Smooth muscle cell (in vitro differentiated cells): ENCODE measurements around the gene OR51B4. TPM values are rescaled to one million over a fixed set of nuclear protein-coding genes. Genes with fewer than 3 reads are reported as not detected.
"Not testable (repeated sequence)": the region's sequence is repeated elsewhere in the genome, so short reads cannot be mapped to it uniquely, and the experiment has no call there.

Source experiments
- DNase-seq: peaks from one replicate; lab custom pipeline; 2025; ENCODE audit not compliant: unreplicated experiment; lab: John Stamatoyannopoulos, UW
- H2AFZ ChIP-seq: fragments of 200-600 bp; sonication (generic); 2 replicates; pipeline ENCODE4 v1.6.0; 2016; ENCODE audit warnings: antibody characterized with exemption, low read depth, mild to moderate bottlenecking
- H3F3A ChIP-seq: fragments of 200-600 bp; sonication (generic); 2 replicates; pipeline ENCODE4 v1.6.0; 2017; ENCODE audit warnings: antibody characterized with exemption, low read depth
- H3K27ac ChIP-seq: fragments of 200-600 bp; sonication (generic); 2 replicates; pipeline ENCODE4 v1.5.1; 2016; ENCODE audit warnings: low read depth, mild to moderate bottlenecking
- H3K27me3 ChIP-seq: fragments of 200-600 bp; sonication (generic); 2 replicates; pipeline ENCODE4 v1.6.1; 2016; ENCODE audit warnings: low read depth, mild to moderate bottlenecking
- H3K36me3 ChIP-seq: fragments of 200-600 bp; sonication (generic); 2 replicates; pipeline ENCODE4 v1.5.1; 2016; ENCODE audit warnings: low read depth
- H3K4me1 ChIP-seq: fragments of 200-600 bp; sonication (generic); 2 replicates; pipeline ENCODE4 v1.5.1; 2016; ENCODE audit warnings: low read depth
- H3K4me2 ChIP-seq: fragments of 200-600 bp; sonication (generic); 2 replicates; pipeline ENCODE4 v1.6.0; 2016; ENCODE audit warnings: mild to moderate bottlenecking
- H3K4me3 ChIP-seq: fragments of 200-600 bp; sonication (generic); 2 replicates; pipeline ENCODE4 v1.5.1; 2016; ENCODE audit warnings: mild to moderate bottlenecking
- H3K79me2 ChIP-seq: fragments of 200-600 bp; sonication (generic); 2 replicates; pipeline ENCODE4 v1.6.0; 2016; ENCODE audit warnings: low read depth, mild to moderate bottlenecking
- H3K9ac ChIP-seq: fragments of 200-600 bp; sonication (generic); 2 replicates; pipeline ENCODE4 v1.6.0; 2016; ENCODE audit warnings: low read depth
- H3K9me3 ChIP-seq: fragments of 200-600 bp; sonication (generic); replicated peaks from 2 replicates; pipeline ENCODE4 v1.5.1; 2016; ENCODE audit warnings: low read depth
- H4K20me1 ChIP-seq: fragments of 200-600 bp; sonication (generic); 2 replicates; pipeline ENCODE4 v1.6.0; 2016; ENCODE audit warnings: low read depth
- CTCF ChIP-seq: fragments of 200-600 bp; sonication (generic); IDR thresholded peaks from 2 replicates; pipeline ENCODE4 v1.5.1; 2017; ENCODE audit warnings: borderline replicate concordance, mild to moderate bottlenecking, antibody characterized with exemption; ENCODE audit not compliant: insufficient read depth, poor library complexity, severe bottlenecking
- WGBS: methylation state at CpG from one replicate; pipeline ENCODE4 v1.1.7; 2016; ENCODE audit warnings: low lambda C conversion rate; 5-methylcytosine and 5-hydroxymethylcytosine counted together
- polyA plus RNA-seq: library from polyadenylated mRNA; unstranded; fragments of >200 nt; fragmentation: Nextera tagmentation; extraction: Ambion mirVana; gene quantifications from 2 replicates; pipeline ENCODE4 v1.2.1, GENCODE V29; 2016
- total RNA-seq: library from RNA; depleted of rRNA; stranded (reverse); fragments of >200 nt; gene quantifications from 2 replicates; pipeline ENCODE4 v1.2.3, GENCODE V29; 2014

OR51B4 gene
- total and polyA plus RNA-seq, 2 experiments from 2014 or later, result not detected

DNA sequence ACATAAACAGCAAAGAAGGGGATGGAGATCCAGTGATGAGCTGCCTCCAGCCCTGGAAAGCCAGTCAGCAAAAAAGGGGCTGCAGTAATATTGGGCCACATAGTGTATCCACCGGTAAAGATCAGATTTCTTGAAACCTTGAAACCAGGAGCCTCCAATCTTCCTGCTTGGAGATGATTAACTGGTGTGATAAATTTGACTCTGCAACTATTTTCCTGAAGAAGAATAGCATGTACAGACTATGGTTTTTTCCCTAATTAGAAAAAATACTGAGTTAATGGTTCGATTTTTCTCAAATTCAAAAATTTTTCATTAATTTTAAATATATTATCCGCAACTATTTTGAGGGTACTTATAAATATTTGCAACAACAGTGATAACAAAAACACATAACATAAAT is 22.5 kb upstream of the OR51B4 start, which contains the start of gene OR51B2:
Gene OR51B2 (minus strand): TSS at position 101 of the 400 bp plus-strand sequence. CDS start 0 bp downstream, at position 101.
- no peaks in the 10 kb centered on the region for H4K20me1 ChIP-seq
- no peaks in the 10 kb centered on the region for H3K36me3 ChIP-seq
- H3K27ac ChIP-seq, result no peak within 1 kb of the TSS
- H3K4me3 ChIP-seq, result no peak within 1 kb of the TSS
- no peaks in the 10 kb centered on the region for H3K9me3 ChIP-seq
- 63% methylated on average over 3 of the region's 3 CpGs for WGBS
- no peak for TF ChIP-seq CTCF
- no peaks in the 10 kb centered on the region for H3K27me3 ChIP-seq
- H3K9ac ChIP-seq, result no peak within 1 kb of the TSS
- no peak for DNase-seq
- H3K79me2 ChIP-seq, result no peaks in the 10 kb centered on the region
- no peaks in the 10 kb centered on the region for H3F3A ChIP-seq
- H3K4me2 ChIP-seq, result no peak within 1 kb of the TSS
- H3K4me1 ChIP-seq, result no peaks in the 10 kb centered on the region
- no peak within 1 kb of the TSS for H2AFZ ChIP-seq

GRCh38 chr11:5317292-5317691 is 15.5 kb upstream of the OR51B4 start:
- H3K4me1 ChIP-seq, result no peaks in the 10 kb centered on the region
- no peaks in the 10 kb centered on the region for H3F3A ChIP-seq
- H3K4me3 ChIP-seq, result no peak overlapping the region
- H3K9ac ChIP-seq, result no peak overlapping the region
- H2AFZ ChIP-seq, result no peak overlapping the region
- no peaks in the 10 kb centered on the region for H3K9me3 ChIP-seq
- H3K27ac ChIP-seq, result no peak overlapping the region
- H3K36me3 ChIP-seq, result no peaks in the 10 kb centered on the region
- no peaks in the 10 kb centered on the region for H4K20me1 ChIP-seq
- H3K79me2 ChIP-seq, result no peaks in the 10 kb centered on the region
- 68% methylated on average over 5 of the region's 5 CpGs for WGBS
- no peak for DNase-seq
- no peak for TF ChIP-seq CTCF
- peaks cover 10% of the 10 kb centered on the region for H3K27me3 ChIP-seq
- no peak overlapping the region for H3K4me2 ChIP-seq

- H3K27me3 ChIP-seq, H3K9ac ChIP-seq, H3K27ac ChIP-seq, H3K36me3 ChIP-seq, H4K20me1 ChIP-seq, H3K9me3 ChIP-seq, H3K4me2 ChIP-seq, H3K4me3 ChIP-seq, DNase-seq, H3K4me1 ChIP-seq, H3K79me2 ChIP-seq, H2AFZ ChIP-seq, H3F3A ChIP-seq: not testable (repeated sequence)
- WGBS, result 89% methylated on average over 3 of the region's 3 CpGs
Observed at GRCh38 chr11:5313326-5314023, 11.7 kb upstream of the OR51B4 start.

DNA sequence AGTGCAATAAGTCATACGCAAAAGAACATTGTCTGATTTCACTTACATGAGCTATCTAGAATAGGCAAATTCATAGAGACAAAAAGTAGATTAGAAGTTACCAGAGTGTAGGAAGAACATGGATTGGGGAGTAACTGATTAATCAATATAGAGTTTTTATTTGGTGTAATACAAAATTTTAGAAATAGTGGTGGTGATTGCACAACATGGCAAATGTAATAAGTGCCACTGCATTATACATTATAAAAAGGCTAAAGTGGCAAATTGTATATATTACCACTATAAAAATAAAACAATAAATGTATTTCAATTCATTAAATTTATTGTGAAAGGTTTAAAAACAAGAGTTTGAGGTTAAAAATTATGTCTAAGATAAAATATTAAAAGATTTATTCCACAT is 8.7 kb upstream of the OR51B4 start:
- DNase-seq, result no peak
- Histone ChIP-seq H3K4me2 (no peak overlapping the region), H3F3A (no peaks in the 10 kb centered on the region), H3K27me3 (no peaks in the 10 kb centered on the region), H3K27ac (no peak overlapping the region), H3K4me1 (no peaks in the 10 kb centered on the region), H3K36me3 (no peaks in the 10 kb centered on the region), H3K4me3 (no peak overlapping the region), H3K9me3 (no peaks in the 10 kb centered on the region), H3K9ac (no peak overlapping the region), H4K20me1 (no peaks in the 10 kb centered on the region), H2AFZ (no peak overlapping the region), H3K79me2 (no peaks in the 10 kb centered on the region)
- WGBS, result 91% methylated on average over 1 of the region's 1 CpG
- no peak for TF ChIP-seq CTCF
